GM18511 (cell line): ENCODE measurements around the gene CRYM.
"Not testable (repeated sequence)": the region's sequence is repeated elsewhere in the genome, so short reads cannot be mapped to it uniquely, and the experiment has no call there.

ENCODE experiments used
- ATAC-seq: cut with Tn5 transposase; IDR thresholded peaks from one replicate; pipeline ENCODE4 v1.9.1; 2021; ENCODE audit warnings: mild to moderate bottlenecking, moderate library complexity; ENCODE audit not compliant: unreplicated experiment

Gene CRYM

GRCh38 chr16:21277927-21278706 is at the start of gene CRYM:
Gene CRYM (minus strand): TSS chr16:21278290. CDS start chr16:21278251, 39 bp downstream.
- peak; percentile 61 for ATAC-seq

- ATAC-seq, result no peak
Measured at GRCh38 chr16:21327046-21327445, 49.0 kb upstream of the CRYM start.

- no peak for ATAC-seq
Measured at GRCh38 chr16:21326459-21326858, 48.4 kb upstream of the CRYM start.

GRCh38 chr16:21324267-21324666 is 46.2 kb upstream of the CRYM start:
- ATAC-seq, result no peak

GRCh38 chr16:21322251-21322650 is 44.2 kb upstream of the CRYM start:
- not testable (repeated sequence) for ATAC-seq

GRCh38 chr16:21321736-21322135 is 43.6 kb upstream of the CRYM start:
- no peak for ATAC-seq

GRCh38 chr16:21314339-21314738 is 36.2 kb upstream of the CRYM start:
- ATAC-seq, result no peak

- ATAC-seq, result not testable (repeated sequence)
Measured at GRCh38 chr16:21312863-21313372, 34.8 kb upstream of the CRYM start.

GRCh38 chr16:21312046-21312445 is 34.0 kb upstream of the CRYM start:
- not testable (repeated sequence) for ATAC-seq

GRCh38 chr16:21306712-21307111 is 28.6 kb upstream of the CRYM start:
- not testable (repeated sequence) for ATAC-seq

GRCh38 chr16:21302898-21303528 is 24.9 kb upstream of the CRYM start:
- no peak for ATAC-seq

GRCh38 chr16:21302454-21302853 is 24.4 kb upstream of the CRYM start:
- no peak for ATAC-seq

- no peak for ATAC-seq
Measured at GRCh38 chr16:21301895-21302291, 23.8 kb upstream of the CRYM start.

- ATAC-seq, result peak; percentile 62
Measured at GRCh38 chr16:21301168-21301894, 23.2 kb upstream of the CRYM start.

GRCh38 chr16:21300309-21301167 is 22.4 kb upstream of the CRYM start:
- ATAC-seq, result peak; percentile 55

- not testable (repeated sequence) for ATAC-seq
Measured at GRCh38 chr16:21289789-21290188, 11.7 kb upstream of the CRYM start.

GRCh38 chr16:21285314-21285713 is 7.2 kb upstream of the CRYM start:
- no peak for ATAC-seq

- no peak for ATAC-seq
Measured at GRCh38 chr16:21284414-21284813, 6.3 kb upstream of the CRYM start.

- ATAC-seq, result peak; percentile 61
Measured at GRCh38 chr16:21283521-21284289, 5.6 kb upstream of the CRYM start.
